ENCODE measurements around the gene ZNF460. TPM values are rescaled to one million over a fixed set of nuclear protein-coding genes. Genes with fewer than 3 reads are reported as not detected.

The ZNF460 gene
- total RNA-seq, 1 experiment from 2014 or later, result 43.1 TPM

- no peaks in the 10 kb centered on the region for H3K79me2 ChIP-seq (ENCODE audit: insufficient read depth, low read length)
- no peak overlapping the region for H3K9ac ChIP-seq (ENCODE audit: low read length)
- no peaks in the 10 kb centered on the region for H3K9me2 ChIP-seq (ENCODE audit: insufficient read depth)
- H3K27me3 ChIP-seq (ENCODE audit: insufficient read depth, low read length), result no peaks in the 10 kb centered on the region
- CTCF ChIA-PET, result no interaction called here
- no peak for TF ChIP-seq EZH2phosphoT487 (IDR thresholded peaks at IDR 0.05; ENCODE audit: borderline replicate concordance)
- 0 out of 2 replicates have a peak, but pooled peaks have one; percentile 10 for TF ChIP-seq CEBPB (IDR thresholded peaks at IDR 0.05; ENCODE audit: low read depth)
- no peak overlapping the region for H2AFZ ChIP-seq (ENCODE audit: low read depth, low read length, poor library complexity, severe bottlenecking)
- RAD21 ChIA-PET (ENCODE audit: low non-redundant PET in 1 of 2, low total read pairs in 2 of 2, uncharacterized antibody in 2 of 2, unreplicated experiment in 2 of 2), result no interaction called here
- H3K4me3 ChIP-seq (replicated peaks in 1 of 2; ENCODE audit: low read depth in 1 of 2, low read length in 2 of 2), result no peak overlapping the region
- H4K20me1 ChIP-seq (ENCODE audit: insufficient read depth), result no peaks in the 10 kb centered on the region
- no peak overlapping the region for H3K27ac ChIP-seq (ENCODE audit: low read depth, low read length)
- BruUV-seq (replicated peaks), result no TSS peak
- H3K9me3 ChIP-seq (ENCODE audit: control insufficient read depth in 1 of 2, insufficient read depth in 1 of 2, low read depth in 1 of 2, low read length in 2 of 2), result no peaks in the 10 kb centered on the region
- no peaks in the 10 kb centered on the region for H3K4me1 ChIP-seq (ENCODE audit: control insufficient read depth in 1 of 2, insufficient read depth in 2 of 2, low read length in 2 of 2)
- POLR2A ChIA-PET, result no interaction called here
- H3K36me3 ChIP-seq (ENCODE audit: control insufficient read depth in 1 of 2, insufficient read depth in 2 of 2, low read length in 2 of 2), result no peaks in the 10 kb centered on the region
- ATAC-seq (no peak), DNase-seq (ENCODE audit: low read depth, low spot score) (no peak)
- intact Hi-C loops (cut with micrococcal nuclease), result no loop called here
- H3K4me2 ChIP-seq (ENCODE audit: low read length), result no peak overlapping the region
Measured at GRCh38 chr19:57314146-57314545, 33.9 kb downstream of the ZNF460 start.

GRCh38 chr19:57317503-57317902, 37.2 kb downstream of the ZNF460 start:
- DNase-seq (ENCODE audit: low read depth, low spot score) (no peak), ATAC-seq (no peak)
- no peak overlapping the region for H3K4me3 ChIP-seq (replicated peaks in 1 of 2; ENCODE audit: low read depth in 1 of 2, low read length in 2 of 2)
- no peaks in the 10 kb centered on the region for H3K9me2 ChIP-seq (ENCODE audit: insufficient read depth)
- H3K9ac ChIP-seq (ENCODE audit: low read length), result no peak overlapping the region
- no peaks in the 10 kb centered on the region for H4K20me1 ChIP-seq (ENCODE audit: insufficient read depth)
- no TSS peak for BruUV-seq (replicated peaks)
- peaks cover 9 to 13% of the 10 kb centered on the region in 2 experiments for H3K4me1 ChIP-seq (ENCODE audit: control insufficient read depth in 1 of 2, insufficient read depth in 2 of 2, low read length in 2 of 2)
- H3K4me2 ChIP-seq (ENCODE audit: low read length), result no peak overlapping the region
- no peaks in the 10 kb centered on the region for H3K27me3 ChIP-seq (ENCODE audit: insufficient read depth, low read length)
- TF ChIP-seq ZBTB33 (IDR thresholded peaks at IDR 0.05; ENCODE audit: extremely low read depth, insufficient replicate concordance, low read length) (no peak), POLR2A (IDR thresholded peaks at IDR 0.05; ENCODE audit: borderline replicate concordance, extremely low read depth, insufficient read depth, insufficient read length) (no peak), JUND (IDR thresholded peaks at IDR 0.05) (no peak)
- CTCF ChIA-PET, result no interaction called here
- H2AFZ ChIP-seq (ENCODE audit: low read depth, low read length, poor library complexity, severe bottlenecking), result no peak overlapping the region
- intact Hi-C loops (cut with micrococcal nuclease), result no loop called here
- RAD21 ChIA-PET (ENCODE audit: low non-redundant PET in 1 of 2, low total read pairs in 2 of 2, uncharacterized antibody in 2 of 2, unreplicated experiment in 2 of 2), result no interaction called here
- no peaks in the 10 kb centered on the region for H3K9me3 ChIP-seq (ENCODE audit: control insufficient read depth in 1 of 2, insufficient read depth in 1 of 2, low read depth in 1 of 2, low read length in 2 of 2)
- peaks cover 20% of the 10 kb centered on the region for H3K79me2 ChIP-seq (ENCODE audit: insufficient read depth, low read length)
- H3K27ac ChIP-seq (ENCODE audit: low read depth, low read length), result no peak overlapping the region
- POLR2A ChIA-PET, result no interaction called here
- H3K36me3 ChIP-seq (ENCODE audit: control insufficient read depth in 1 of 2, insufficient read depth in 2 of 2, low read length in 2 of 2), result no peaks in the 10 kb centered on the region

Data from HCT116 (cell line).